HL-60 (cell line): ENCODE measurements around the gene SMAP1.

Source experiments
- DNase-seq, 2 experiments: peaks; one replicate each; pipeline ENCODE4 v3.0.0-alpha.2; 2010 to 2020; ENCODE audit warnings: low read depth in 1 of 2, low spot score in 1 of 2
- H3K27ac ChIP-seq: fragments of 250-450 bp; sonication (Bioruptor Pico); replicated peaks from 2 replicates; pipeline ENCODE4 v1.5.1; 2020; ENCODE audit warnings: mild to moderate bottlenecking, moderate library complexity
- H3K27me3 ChIP-seq: fragments of 250-450 bp; sonication (Bioruptor Pico); 2 replicates; pipeline ENCODE4 v1.5.1; 2021; ENCODE audit warnings: mild to moderate bottlenecking, moderate library complexity; ENCODE audit not compliant: insufficient read depth, poor library complexity, severe bottlenecking
- H3K4me3 ChIP-seq: replicated peaks from 2 replicates; pipeline ENCODE4 v1.5.1; 2011; ENCODE audit warnings: mild to moderate bottlenecking, control low read depth, low read length; ENCODE audit not compliant: insufficient read depth
- CTCF ChIP-seq: IDR thresholded peaks from one replicate; pipeline ENCODE4 v1.5.1; 2011; ENCODE audit warnings: low read length, control low read depth, inconsistent platforms; ENCODE audit not compliant: insufficient read depth
- GABPA ChIP-seq: IDR thresholded peaks from 2 replicates; pipeline ENCODE4 v1.6.1; 2012; ENCODE audit warnings: low read depth
- POLR2AphosphoS5 ChIP-seq: IDR thresholded peaks from 2 replicates; pipeline ENCODE4 v1.6.1; 2012; ENCODE audit warnings: low read depth
- REST ChIP-seq: IDR thresholded peaks from 2 replicates; pipeline ENCODE4 v1.6.1; 2012; ENCODE audit warnings: low read depth; ENCODE audit not compliant: insufficient replicate concordance
- SPI1 ChIP-seq: IDR thresholded peaks from 2 replicates; pipeline ENCODE4 v1.6.1; 2012; ENCODE audit warnings: low read depth, mild to moderate bottlenecking, borderline replicate concordance

The SMAP1 gene

GRCh38 chr6:70753870-70754380 is 86.2 kb downstream of the SMAP1 start:
- TF ChIP-seq POLR2AphosphoS5 (no peak), REST (no peak), GABPA (no peak), SPI1 (no peak), CTCF (no peak)
- no peak overlapping the region for H3K27ac ChIP-seq
- no peaks in the 10 kb centered on the region for H3K27me3 ChIP-seq
- no peak for DNase-seq
- H3K4me3 ChIP-seq: no peak overlapping the region

GRCh38 chr6:70758883-70759282 is 91.2 kb downstream of the SMAP1 start:
- no peak for TF ChIP-seq POLR2AphosphoS5
- TF ChIP-seq CTCF: no peak
- TF ChIP-seq GABPA: no peak
- TF ChIP-seq SPI1: no peak
- TF ChIP-seq REST: no peak
- Histone ChIP-seq H3K27me3 (no peaks in the 10 kb centered on the region), H3K27ac (no peak overlapping the region), H3K4me3 (no peak overlapping the region)
- no peak for DNase-seq

- no peak for DNase-seq
- TF ChIP-seq GABPA: no peak
- TF ChIP-seq REST: no peak
- TF ChIP-seq SPI1: no peak
- no peak for TF ChIP-seq POLR2AphosphoS5
- TF ChIP-seq CTCF: no peak
These were observed 96.2 kb downstream of the SMAP1 start for GRCh38 chr6:70763754-70764510.

More at GRCh38 chr6:70763754-70764510, 96.2 kb downstream of the SMAP1 start:
- Histone ChIP-seq H3K27ac (no peak overlapping the region), H3K27me3 (no peaks in the 10 kb centered on the region), H3K4me3 (no peak overlapping the region)
